Colonic mucosa (tissue), 4 donors: Measurements from ENCODE around the gene RPL22. TPM values are rescaled to one million over a fixed set of nuclear protein-coding genes. Genes with fewer than 3 reads are reported as not detected.

Experiments used
- DNase-seq: peaks from one replicate; pipeline ENCODE4 v3.0.0-alpha.2; 2020
- H3K27ac ChIP-seq: fragments of 200-600 bp; one replicate; pipeline ENCODE4 v1.8.0; 2021
- H3K27me3 ChIP-seq: fragments of 200-600 bp; one replicate; pipeline ENCODE4 v1.8.0; 2021
- H3K36me3 ChIP-seq: fragments of 200-600 bp; one replicate; pipeline ENCODE4 v1.8.0; 2021
- H3K4me1 ChIP-seq: fragments of 200-600 bp; one replicate; pipeline ENCODE4 v1.8.0; 2021; ENCODE audit warnings: mild to moderate bottlenecking
- H3K4me3 ChIP-seq: fragments of 200-600 bp; one replicate; pipeline ENCODE4 v1.8.0; 2021
- H3K9ac ChIP-seq, 2 donors: one replicate each; pipeline ENCODE4 v1.7.0; 2013; ENCODE audit warnings: control low read depth in 2 of 2, low read depth in 2 of 2, low read length in 2 of 2
- H3K9me3 ChIP-seq: fragments of 200-600 bp; one replicate; pipeline ENCODE4 v1.8.0; 2021
- CTCF ChIP-seq: fragments of 200-600 bp; IDR thresholded peaks from one replicate; pipeline ENCODE4 v1.8.0; 2022; ENCODE audit warnings: antibody characterized with exemption, mild to moderate bottlenecking
- intact Hi-C: fragments of 100-400 bp; cut with DNase I; formaldehyde crosslinking; loops from one replicate; pipeline ENCODE4 v1.14.1; 2022
- total RNA-seq, 2 donors: library from RNA; stranded (reverse); fragmentation: NEBNext Ultra II Directional in 1 of 2; extraction: Animal tissue kit (Norgen Biotek cat#: 25700) in 1 of 2; gene quantifications; one replicate each; pipeline ENCODE4 v1.2.1, GENCODE V29; 2021
- donor health status: healthy.
- donor health status: DM: no; HTN: no; CAD: no.
- donor health status: DM: no; HTN: no; CAD: no.

RPL22 gene
- total RNA-seq, 2 donors from 2014 or later: 314 to 378 TPM

DNA sequence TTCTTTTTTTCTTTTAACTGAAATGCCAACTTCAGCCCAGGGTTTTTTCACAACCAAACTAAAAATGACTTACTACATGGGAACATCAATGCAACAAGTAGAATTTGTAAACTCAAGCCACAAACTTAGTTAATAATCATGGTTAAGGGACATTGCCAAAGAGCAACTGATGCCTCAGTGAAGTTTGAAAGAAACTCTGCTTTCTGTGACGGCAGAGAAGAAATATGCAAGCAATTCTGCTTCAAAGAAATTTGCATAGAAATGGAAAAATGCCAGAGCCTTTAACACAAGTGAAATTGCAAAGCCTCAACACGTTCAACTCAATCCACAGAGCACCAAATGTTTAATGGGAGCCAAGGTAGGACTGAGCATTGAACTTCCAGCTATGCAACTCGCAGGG, 14.2 kb downstream of the RPL22 start:
- Histone ChIP-seq H3K27ac (no peak overlapping the region), H3K4me1 (no peaks in the 10 kb centered on the region), H3K9ac (no peak overlapping the region), H3K36me3 (no peaks in the 10 kb centered on the region), H3K9me3 (no peaks in the 10 kb centered on the region), H3K27me3 (peaks cover 9% of the 10 kb centered on the region), H3K4me3 (no peak overlapping the region)
- TF ChIP-seq CTCF: no peak
- no peak for DNase-seq
- intact Hi-C loops: no loop called here

GRCh38 chr1:6184083-6184783, 15.2 kb downstream of the RPL22 start:
- DNase-seq: no peak
- Histone ChIP-seq H3K4me3 (no peak overlapping the region), H3K4me1 (no peaks in the 10 kb centered on the region), H3K36me3 (no peaks in the 10 kb centered on the region), H3K27me3 (peaks cover 14% of the 10 kb centered on the region), H3K27ac (no peak overlapping the region), H3K9ac (no peak overlapping the region), H3K9me3 (no peaks in the 10 kb centered on the region)
- TF ChIP-seq CTCF: no peak
- intact Hi-C loops: no loop called here

- Histone ChIP-seq H3K4me3 (no peak overlapping the region), H3K27me3 (peaks cover 21% of the 10 kb centered on the region), H3K27ac (no peak overlapping the region), H3K4me1 (no peaks in the 10 kb centered on the region), H3K9ac (no peak overlapping the region), H3K9me3 (no peaks in the 10 kb centered on the region), H3K36me3 (no peaks in the 10 kb centered on the region)
- intact Hi-C loops: no loop called here
- no peak for DNase-seq
- TF ChIP-seq CTCF: no peak
These were observed 15.8 kb downstream of the RPL22 start for GRCh38 chr1:6183520-6183989.

DNA sequence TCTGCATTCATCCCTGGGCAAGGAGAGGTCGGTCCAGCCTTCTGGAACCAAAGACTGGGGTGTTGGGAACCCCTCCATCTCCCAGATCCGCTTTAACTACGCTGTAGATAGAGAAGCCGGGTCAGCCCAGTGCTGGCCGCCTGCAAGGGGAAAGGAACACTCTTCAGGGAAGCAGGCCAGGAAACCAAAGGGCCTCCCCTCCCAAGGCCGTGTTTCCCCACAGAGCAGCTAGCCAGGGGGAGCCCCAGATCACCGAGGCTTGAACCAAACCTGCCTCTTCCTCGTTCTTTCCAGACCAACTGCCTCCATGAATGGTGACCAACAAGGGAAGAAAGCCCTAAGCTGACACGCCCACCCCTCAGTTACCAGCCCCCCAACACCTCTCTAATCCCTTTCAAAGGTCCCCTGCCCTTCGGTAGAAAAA, 18.0 kb downstream of the RPL22 start:
- Histone ChIP-seq H3K4me1 (no peaks in the 10 kb centered on the region), H3K4me3 (no peak overlapping the region), H3K9ac (no peak overlapping the region), H3K27ac (no peak overlapping the region), H3K27me3 (peaks cover 30% of the 10 kb centered on the region), H3K9me3 (no peaks in the 10 kb centered on the region), H3K36me3 (no peaks in the 10 kb centered on the region)
- DNase-seq: no peak
- intact Hi-C loops: no loop called here
- no peak for TF ChIP-seq CTCF

GRCh38 chr1:6180707-6181311, 18.6 kb downstream of the RPL22 start:
- H3K27me3 ChIP-seq: peaks cover 30% of the 10 kb centered on the region
- no peak for DNase-seq
- intact Hi-C loops: no loop called here
- no peaks in the 10 kb centered on the region for H3K9me3 ChIP-seq
- no peak overlapping the region for H3K4me3 ChIP-seq
- H3K4me1 ChIP-seq: no peaks in the 10 kb centered on the region
- H3K9ac ChIP-seq: no peak overlapping the region
- no peak overlapping the region for H3K27ac ChIP-seq
- H3K36me3 ChIP-seq: no peaks in the 10 kb centered on the region
- no peak for TF ChIP-seq CTCF
